EL (cell line): Measurements from ENCODE around the gene PGAP3.
"Not testable (repeated sequence)": the region's sequence is repeated elsewhere in the genome, so short reads cannot be mapped to it uniquely, and the experiment has no call there.

Source experiments
- DNase-seq: peaks from one replicate; pipeline ENCODE4 v3.0.0-alpha.2; 2016

The PGAP3 gene, protein sequence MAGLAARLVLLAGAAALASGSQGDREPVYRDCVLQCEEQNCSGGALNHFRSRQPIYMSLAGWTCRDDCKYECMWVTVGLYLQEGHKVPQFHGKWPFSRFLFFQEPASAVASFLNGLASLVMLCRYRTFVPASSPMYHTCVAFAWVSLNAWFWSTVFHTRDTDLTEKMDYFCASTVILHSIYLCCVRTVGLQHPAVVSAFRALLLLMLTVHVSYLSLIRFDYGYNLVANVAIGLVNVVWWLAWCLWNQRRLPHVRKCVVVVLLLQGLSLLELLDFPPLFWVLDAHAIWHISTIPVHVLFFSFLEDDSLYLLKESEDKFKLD

GRCh38 chr17:39687546-39688474 lies at the start of gene PGAP3:
Gene PGAP3, minus strand, starts transcription at chr17:39688057. Its CDS starts 43 bp downstream, at chr17:39688014.
- peak; percentile 95 for DNase-seq

GRCh38 chr17:39737206-39737759 lies 49.4 kb upstream of the PGAP3 start:
- DNase-seq: no peak

GRCh38 chr17:39736319-39737165 lies 48.7 kb upstream of the PGAP3 start:
- no peak for DNase-seq

- DNase-seq: no peak
Measured at GRCh38 chr17:39735882-39736281, 48.0 kb upstream of the PGAP3 start.

- no peak for DNase-seq
Measured at GRCh38 chr17:39732586-39732985, 44.7 kb upstream of the PGAP3 start.

GRCh38 chr17:39730095-39730921 lies 42.5 kb upstream of the PGAP3 start, which contains the start of gene MIEN1:
Gene MIEN1, minus strand, starts transcription at chr17:39730532. Its CDS starts 37 bp downstream, at chr17:39730495.
- peak; percentile 83 for DNase-seq

DNA sequence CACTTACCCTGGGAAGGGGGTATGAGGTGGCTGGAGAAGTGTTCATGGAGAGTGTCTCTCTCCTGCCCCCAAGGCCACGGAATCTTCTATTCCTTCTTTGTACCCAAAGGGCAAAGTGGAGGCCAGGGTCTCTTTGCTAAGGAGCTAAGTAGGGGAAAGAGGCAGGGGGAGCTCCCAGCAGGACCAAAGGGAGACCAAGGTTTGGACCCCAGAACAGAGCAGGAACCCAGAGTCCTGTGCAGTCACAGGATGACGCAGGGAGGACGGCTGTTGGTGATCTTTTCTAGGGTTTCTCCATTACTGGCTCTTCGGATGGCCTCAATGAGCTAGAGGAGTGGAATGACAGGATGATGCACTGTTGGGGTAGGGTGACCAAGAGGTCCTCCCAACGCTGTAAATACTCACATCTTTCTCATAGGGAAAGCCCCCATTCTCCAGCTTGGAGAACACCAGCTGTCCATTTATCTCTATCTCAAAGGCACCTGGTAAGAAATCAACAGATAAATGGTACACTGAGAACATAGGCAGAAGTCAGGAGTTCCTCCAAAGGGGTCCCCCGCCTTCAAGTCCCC lies 41.5 kb upstream of the PGAP3 start:
- peak; percentile 33 for DNase-seq

GRCh38 chr17:39727556-39727955 lies 39.7 kb upstream of the PGAP3 start:
- DNase-seq: no peak

DNA sequence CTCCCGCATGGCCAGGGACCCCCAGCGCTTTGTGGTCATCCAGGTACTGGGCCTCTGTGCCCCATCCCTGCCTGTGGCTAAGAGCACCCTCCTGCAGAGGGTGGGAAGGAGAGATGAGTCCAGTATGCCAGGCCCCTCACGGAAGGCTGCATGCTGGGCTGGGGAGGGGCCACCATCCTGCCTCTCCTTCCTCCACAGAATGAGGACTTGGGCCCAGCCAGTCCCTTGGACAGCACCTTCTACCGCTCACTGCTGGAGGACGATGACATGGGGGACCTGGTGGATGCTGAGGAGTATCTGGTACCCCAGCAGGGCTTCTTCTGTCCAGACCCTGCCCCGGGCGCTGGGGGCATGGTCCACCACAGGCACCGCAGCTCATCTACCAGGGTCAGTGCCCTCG lies 38.8 kb upstream of the PGAP3 start:
- no peak for DNase-seq

DNA sequence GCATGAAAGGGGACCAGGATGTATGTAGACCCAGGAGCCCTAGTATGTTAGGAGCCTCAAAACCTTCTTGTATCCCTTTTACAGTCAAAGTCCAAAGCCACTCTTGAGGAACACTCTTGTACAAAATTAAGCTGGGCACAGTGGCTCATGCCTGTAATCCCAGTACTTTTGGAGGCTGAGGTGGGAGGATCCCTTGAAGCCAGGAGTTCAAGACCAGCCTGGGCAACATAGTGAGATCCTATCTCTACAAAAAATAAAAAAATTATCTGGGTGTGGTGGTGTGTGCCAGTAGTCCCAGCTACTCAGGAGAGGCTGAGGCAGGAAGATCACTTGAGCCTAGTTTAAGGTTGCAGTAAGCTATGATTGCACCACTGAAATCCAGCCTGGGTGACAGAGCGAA lies 38.1 kb upstream of the PGAP3 start:
- not testable (repeated sequence) for DNase-seq

DNA sequence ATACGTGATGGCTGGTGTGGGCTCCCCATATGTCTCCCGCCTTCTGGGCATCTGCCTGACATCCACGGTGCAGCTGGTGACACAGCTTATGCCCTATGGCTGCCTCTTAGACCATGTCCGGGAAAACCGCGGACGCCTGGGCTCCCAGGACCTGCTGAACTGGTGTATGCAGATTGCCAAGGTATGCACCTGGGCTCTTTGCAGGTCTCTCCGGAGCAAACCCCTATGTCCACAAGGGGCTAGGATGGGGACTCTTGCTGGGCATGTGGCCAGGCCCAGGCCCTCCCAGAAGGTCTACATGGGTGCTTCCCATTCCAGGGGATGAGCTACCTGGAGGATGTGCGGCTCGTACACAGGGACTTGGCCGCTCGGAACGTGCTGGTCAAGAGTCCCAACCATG lies 36.9 kb upstream of the PGAP3 start:
- DNase-seq: no peak

- no peak for DNase-seq
Measured at GRCh38 chr17:39722965-39723848, 35.4 kb upstream of the PGAP3 start.

DNA sequence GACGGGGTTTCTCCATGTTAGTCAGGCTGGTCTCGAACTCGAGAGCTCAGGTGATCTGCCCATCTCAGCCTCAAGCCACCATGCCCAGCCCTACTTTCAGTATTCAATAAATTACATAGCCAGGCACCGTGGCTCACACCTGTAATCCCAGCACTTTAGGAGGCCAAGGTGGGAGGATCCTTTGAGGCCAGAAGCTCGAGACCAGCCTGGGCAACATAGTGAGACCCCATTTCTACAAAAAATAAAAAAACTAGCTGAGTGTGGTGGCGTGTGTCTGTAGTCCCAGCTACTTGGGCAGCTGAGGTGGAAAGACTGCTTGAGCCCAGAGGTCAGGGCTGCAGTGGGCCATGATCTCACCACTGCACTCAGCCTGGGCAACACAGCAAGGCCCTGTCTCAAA lies 34.2 kb upstream of the PGAP3 start:
- DNase-seq: no peak

DNA sequence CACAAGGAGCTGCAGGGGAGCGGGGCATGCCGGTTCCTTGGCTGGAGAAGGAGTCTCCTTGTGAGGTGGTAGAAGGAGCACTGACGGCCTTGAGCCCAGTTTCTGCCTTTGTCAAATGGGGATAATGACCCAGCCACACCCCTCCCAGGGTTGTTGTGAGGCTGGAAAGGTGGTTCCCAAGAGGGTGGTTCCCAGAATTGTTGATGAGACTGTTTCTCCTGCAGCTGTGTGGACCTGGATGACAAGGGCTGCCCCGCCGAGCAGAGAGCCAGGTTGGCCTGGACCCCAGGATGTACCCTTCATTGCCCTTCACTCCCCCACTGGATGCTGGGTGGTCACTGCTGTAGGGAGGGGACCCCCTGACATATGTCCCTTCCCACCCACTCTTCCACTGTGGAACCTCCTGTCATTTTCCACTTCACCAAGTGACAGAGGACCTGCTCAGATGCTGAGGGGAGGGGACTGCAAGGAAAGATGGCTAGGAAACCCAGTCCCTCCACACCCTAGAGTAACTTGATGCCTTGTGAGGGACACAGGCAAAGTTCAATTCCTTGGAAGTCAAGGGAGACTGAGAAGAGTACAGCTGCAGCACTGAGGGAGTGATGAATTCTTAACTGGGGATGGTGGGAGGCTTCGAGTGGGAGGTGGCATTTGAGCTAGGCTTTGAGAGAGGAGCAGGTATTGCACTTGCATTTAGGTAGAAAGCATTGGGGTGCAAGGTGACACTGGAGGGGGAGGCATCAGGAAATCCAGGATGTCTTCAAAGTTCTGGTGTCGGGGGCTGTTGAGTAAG lies 31.9 kb upstream of the PGAP3 start:
- no peak for DNase-seq

- no peak for DNase-seq
Measured at GRCh38 chr17:39717660-39718059, 29.8 kb upstream of the PGAP3 start.

- no peak for DNase-seq
Measured at GRCh38 chr17:39716879-39717536, 29.2 kb upstream of the PGAP3 start.

DNA sequence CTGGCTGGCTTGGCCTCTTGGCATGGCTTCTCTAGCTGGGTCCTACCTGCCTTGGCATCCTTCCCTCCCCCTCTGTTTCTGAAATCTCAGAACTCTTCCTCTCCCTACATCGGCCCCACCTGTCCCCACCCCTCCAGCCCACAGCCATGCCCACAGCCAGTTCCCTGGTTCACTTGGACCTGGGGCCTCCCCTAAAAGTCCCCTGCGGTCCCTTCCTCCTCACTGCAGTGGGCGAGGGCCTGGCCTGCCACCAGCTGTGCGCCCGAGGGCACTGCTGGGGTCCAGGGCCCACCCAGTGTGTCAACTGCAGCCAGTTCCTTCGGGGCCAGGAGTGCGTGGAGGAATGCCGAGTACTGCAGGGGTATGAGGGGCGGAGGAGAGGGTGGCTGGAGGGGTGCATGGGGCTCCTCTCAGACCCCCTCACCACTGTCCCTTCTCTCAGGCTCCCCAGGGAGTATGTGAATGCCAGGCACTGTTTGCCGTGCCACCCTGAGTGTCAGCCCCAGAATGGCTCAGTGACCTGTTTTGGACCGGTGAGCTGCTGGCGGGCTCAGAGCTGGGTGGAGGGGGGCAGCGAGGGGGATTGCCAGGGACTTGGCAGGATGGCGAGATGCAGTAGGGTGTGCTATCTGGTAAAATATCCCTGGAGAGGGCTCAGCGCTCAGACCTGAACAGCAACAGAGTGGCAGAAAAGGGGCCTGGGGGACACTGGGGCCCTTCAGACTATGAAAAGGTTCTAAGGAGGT lies 28.4 kb upstream of the PGAP3 start:
- no peak for DNase-seq
